ENCODE results near the gene MIB1. TPM values are rescaled to one million over a fixed set of nuclear protein-coding genes. Genes with fewer than 3 reads are reported as not detected.

The MIB1 gene
- total RNA-seq, 1 experiment from 2014 or later = 53.0 TPM

DNA sequence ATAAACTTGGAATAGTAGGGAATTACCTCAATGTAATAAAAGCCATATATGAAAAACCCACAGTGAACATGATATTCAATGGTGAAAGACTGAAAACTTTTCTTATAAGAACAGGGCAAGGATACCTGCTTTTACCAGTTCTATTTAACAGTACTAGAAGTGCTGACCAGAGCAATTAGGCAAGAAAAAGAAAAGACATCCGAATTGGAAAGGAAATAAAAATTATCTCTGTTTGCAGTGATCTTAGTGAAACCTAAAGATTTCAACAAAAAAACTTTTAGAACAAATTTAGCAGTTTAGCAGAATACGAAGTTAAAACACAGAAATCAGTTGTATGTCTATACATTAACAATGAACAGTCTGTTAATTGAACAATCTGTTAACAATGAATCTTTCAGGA is 69.1 kb downstream of the MIB1 start:
- H3K27ac ChIP-seq = no peak overlapping the region
- no peaks in the 10 kb centered on the region for H3K27me3 ChIP-seq (replicated peaks)
- no peaks in the 10 kb centered on the region for H3K4me1 ChIP-seq (replicated peaks)
- H3K36me3 ChIP-seq = peaks cover 20% of the 10 kb centered on the region; the same call in 1 of the 2 replicates
- no peak overlapping the region for H3K4me3 ChIP-seq
- DNase-seq (ENCODE audit: low read depth in 1 of 2, low spot score in 2 of 2) = no peak
- H3K9me3 ChIP-seq (replicated peaks) = no peaks in the 10 kb centered on the region

DNA sequence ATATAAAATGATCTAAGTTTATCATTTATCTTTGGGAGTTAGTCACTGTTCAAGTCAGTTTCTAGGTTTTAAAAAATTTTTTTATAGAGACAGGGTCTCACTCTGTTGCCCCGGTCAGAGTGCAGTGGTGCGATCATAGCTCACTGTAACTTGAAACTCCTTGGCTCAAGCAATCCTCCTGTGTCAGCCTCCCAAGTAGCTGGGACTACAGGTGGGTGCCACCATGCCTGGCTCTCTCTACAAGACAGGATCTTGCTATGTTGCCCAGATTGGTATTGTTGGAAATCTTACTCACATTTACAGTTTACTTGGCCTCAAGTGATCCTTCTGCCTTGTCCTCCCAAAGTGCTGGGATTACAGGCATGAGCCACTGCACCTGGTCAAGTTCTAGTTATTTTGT is 74.5 kb downstream of the MIB1 start:
- Histone ChIP-seq H3K4me3 (no peak overlapping the region), H3K27ac (no peak overlapping the region), H3K27me3 (replicated peaks) (no peaks in the 10 kb centered on the region), H3K9me3 (replicated peaks) (no peaks in the 10 kb centered on the region), H3K4me1 (replicated peaks) (no peaks in the 10 kb centered on the region), H3K36me3 (peaks cover 15% of the 10 kb centered on the region; the same call in 1 of the 2 replicates)
- no peak for DNase-seq (ENCODE audit: low read depth in 1 of 2, low spot score in 2 of 2)

DNA sequence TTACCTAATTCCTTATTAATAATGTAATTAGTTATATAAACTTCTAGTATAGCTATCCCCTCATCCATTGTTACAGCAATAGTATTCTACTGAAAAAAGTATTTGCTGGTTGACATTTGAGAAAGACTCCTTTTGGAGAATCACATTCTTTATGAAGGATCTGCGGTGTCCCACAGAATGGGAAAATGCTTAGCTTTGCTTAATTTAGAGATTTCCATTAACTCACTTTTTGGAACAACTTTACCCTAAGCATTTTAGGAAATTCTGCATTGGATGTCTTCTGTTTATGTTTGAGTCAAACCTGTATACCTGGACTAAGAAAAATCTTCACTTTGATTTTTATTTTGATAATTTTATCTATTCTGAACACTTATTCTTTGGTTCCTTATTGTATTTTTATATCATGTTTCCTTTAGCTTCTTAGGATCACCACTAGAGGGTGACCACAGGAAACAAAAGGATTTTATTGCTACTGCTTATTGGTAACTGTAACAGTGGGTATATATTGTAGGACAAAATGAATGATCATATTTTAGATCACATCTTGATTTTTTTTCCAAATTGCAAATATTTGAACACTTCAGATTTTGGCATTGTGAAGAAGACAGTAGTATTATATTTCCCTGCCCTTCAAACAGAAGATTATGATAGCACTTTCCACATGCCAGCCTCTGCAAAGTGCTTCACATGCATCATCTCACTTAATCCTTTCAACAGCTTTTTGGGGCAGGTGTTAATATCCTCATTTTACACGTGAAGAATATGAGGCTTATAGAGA is 79.6 kb downstream of the MIB1 start:
- Histone ChIP-seq H3K27me3 (replicated peaks) (no peaks in the 10 kb centered on the region), H3K4me3 (no peak overlapping the region), H3K4me1 (replicated peaks) (no peaks in the 10 kb centered on the region), H3K9me3 (replicated peaks) (no peaks in the 10 kb centered on the region), H3K36me3 (peaks cover 11% of the 10 kb centered on the region; the same call in 1 of the 2 replicates), H3K27ac (no peak overlapping the region)
- DNase-seq (ENCODE audit: low read depth in 1 of 2, low spot score in 2 of 2) = peak in 1 of 2 experiments; percentile 6

DNA sequence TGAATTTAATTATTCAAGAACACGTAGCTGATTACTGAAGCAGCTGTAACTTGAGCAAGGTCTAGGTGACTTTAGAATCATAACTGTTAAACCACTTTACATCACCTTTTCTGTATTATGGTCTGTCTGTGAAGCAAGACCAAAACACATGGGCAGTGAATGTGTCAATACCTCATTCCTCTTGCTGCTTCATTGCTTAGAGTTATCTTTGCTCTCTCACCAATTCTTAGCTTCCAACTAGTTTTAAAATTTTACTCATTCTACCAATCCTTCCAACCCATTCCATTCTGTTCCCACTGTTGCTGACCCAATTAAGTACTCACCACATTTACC is 80.2 kb downstream of the MIB1 start:
- H3K27me3 ChIP-seq (replicated peaks) = no peaks in the 10 kb centered on the region
- H3K27ac ChIP-seq = no peak overlapping the region
- DNase-seq (ENCODE audit: low read depth in 1 of 2, low spot score in 2 of 2) = no peak
- no peak overlapping the region for H3K4me3 ChIP-seq
- H3K36me3 ChIP-seq = peaks cover 7% of the 10 kb centered on the region; the same call in 1 of the 2 replicates
- no peaks in the 10 kb centered on the region for H3K9me3 ChIP-seq (replicated peaks)
- H3K4me1 ChIP-seq (replicated peaks) = no peaks in the 10 kb centered on the region

DNA sequence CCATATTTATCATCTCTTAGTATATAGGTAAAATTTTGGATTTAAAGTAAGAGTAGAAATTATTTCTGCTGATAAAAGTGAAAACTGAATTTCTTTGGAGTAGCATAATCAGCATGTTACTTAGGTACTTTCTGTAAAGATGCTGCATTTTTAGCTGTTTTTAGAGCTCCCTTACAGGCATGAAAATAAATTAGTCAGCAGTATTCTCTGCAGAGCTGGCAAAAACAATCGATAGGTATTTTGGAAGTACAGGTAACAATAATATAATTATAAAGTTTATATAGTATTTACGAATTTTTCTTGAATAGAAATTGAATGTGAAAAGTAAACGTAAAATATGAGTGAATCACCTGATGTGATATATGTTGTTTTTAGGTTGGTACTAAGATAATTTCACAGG is 83.3 kb downstream of the MIB1 start:
- DNase-seq (ENCODE audit: low read depth in 1 of 2, low spot score in 2 of 2) = no peak
- Histone ChIP-seq H3K4me1 (replicated peaks) (no peaks in the 10 kb centered on the region), H3K36me3 (peaks cover 4% of the 10 kb centered on the region; the same call in 1 of the 2 replicates), H3K4me3 (no peak overlapping the region), H3K27ac (no peak overlapping the region), H3K9me3 (replicated peaks) (no peaks in the 10 kb centered on the region), H3K27me3 (replicated peaks) (no peaks in the 10 kb centered on the region)

DNA sequence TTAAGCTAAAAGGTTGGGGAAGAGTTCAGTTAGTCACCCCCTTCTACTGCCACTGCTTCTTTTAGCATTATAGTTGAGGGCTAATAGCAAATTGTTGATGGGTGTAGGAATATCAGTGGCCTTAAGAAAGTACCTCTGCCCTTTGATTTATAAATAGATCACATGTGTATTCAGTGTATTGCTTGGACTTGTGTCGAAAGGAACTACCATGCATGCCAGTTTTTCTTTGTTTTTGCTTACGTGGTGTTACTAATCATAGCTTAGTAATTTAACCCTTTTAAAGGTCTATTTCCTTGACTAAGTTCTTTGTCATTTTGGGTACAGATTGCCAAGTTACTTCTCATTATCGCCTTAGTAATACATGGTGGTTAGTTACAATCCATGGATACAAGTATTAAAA is 85.6 kb downstream of the MIB1 start:
- no peak for DNase-seq (ENCODE audit: low read depth in 1 of 2, low spot score in 2 of 2)
- no peaks in the 10 kb centered on the region for H3K36me3 ChIP-seq

DNA sequence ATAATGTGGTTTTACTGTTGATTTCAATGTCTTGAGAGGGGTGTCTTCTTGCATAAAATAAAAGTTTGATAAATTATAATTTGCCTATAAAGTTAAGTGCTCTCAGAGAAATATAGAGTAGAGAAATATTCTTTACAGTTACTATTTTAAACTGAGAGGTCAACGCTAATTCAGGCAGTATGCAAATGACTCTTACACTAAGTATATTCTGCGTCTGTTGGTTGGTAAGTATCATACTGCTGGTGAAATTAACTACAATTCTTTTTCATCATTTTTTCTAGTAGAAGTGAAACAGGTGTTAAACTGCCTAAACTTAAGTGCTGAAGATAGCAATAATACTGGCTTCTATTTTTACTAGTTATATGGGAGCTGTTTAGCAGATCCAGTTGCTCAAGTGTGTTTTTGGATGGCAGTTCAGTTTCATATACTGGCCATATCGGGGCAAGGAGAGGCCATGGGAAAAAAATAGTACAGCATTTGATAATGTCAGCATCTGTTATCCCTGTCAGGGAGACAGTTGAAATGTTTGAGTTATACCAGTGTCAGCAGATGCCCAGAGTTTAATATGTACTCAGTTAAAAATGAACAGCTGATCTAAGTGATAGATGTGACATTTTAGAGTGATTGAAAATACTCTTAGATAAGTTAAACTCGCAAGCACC is 86.2 kb downstream of the MIB1 start:
- DNase-seq (ENCODE audit: low read depth in 1 of 2, low spot score in 2 of 2) = no peak
- H3K27ac ChIP-seq = no peak overlapping the region
- no peaks in the 10 kb centered on the region for H3K36me3 ChIP-seq
- no peaks in the 10 kb centered on the region for H3K9me3 ChIP-seq (replicated peaks)
- no peaks in the 10 kb centered on the region for H3K27me3 ChIP-seq (replicated peaks)
- no peak overlapping the region for H3K4me3 ChIP-seq
- H3K4me1 ChIP-seq (replicated peaks) = no peaks in the 10 kb centered on the region

More for the DNA sequence above, 85.6 kb downstream of the MIB1 start:
- Histone ChIP-seq H3K27me3 (replicated peaks) (no peaks in the 10 kb centered on the region), H3K9me3 (replicated peaks) (no peaks in the 10 kb centered on the region), H3K27ac (no peak overlapping the region), H3K4me3 (no peak overlapping the region), H3K4me1 (replicated peaks) (no peaks in the 10 kb centered on the region)

DNA sequence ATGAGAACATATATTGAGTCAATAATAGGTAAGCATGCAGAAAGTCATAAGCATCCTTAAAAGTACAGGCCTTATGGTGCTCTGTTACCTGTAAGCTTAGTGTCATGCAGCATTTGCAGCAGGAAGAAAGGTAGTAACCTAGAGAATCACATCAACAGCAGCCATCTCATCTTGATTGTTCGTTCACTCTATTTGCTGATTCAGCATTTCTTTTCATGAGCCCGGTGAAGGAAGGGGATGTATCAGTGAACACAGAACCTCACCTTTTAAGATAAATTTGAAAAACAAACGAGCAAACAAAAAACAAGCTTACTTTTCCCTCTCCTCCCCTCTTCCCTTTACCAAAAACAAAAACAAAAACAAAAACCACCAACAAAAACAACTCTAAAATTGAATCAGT is 89.9 kb downstream of the MIB1 start:
- H3K4me1 ChIP-seq (replicated peaks) = no peaks in the 10 kb centered on the region
- no peak for DNase-seq (ENCODE audit: low read depth in 1 of 2, low spot score in 2 of 2)
- H3K27me3 ChIP-seq (replicated peaks) = no peaks in the 10 kb centered on the region
- no peak overlapping the region for H3K4me3 ChIP-seq
- H3K36me3 ChIP-seq = no peaks in the 10 kb centered on the region
- H3K9me3 ChIP-seq (replicated peaks) = no peaks in the 10 kb centered on the region
- no peak overlapping the region for H3K27ac ChIP-seq

DNA sequence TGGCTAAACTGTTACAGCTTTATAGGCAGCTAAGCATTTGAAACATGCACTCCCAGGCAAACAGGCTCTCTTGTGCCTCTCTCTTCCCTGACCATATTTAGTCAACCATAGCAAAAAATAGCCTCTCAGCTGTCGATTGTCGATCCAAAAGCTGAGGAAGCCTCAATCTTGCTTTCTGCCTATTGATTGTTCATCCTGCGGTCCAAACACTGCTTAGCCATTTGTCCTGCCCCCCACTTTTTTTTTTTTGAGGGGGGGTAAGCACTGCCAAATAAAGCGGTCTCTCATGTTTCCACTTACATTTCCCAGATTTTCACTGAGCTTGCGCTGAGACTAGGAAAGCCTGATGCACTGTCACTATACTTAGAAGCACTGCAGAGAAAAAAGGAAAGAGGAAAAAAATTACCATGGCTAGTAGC is 90.8 kb downstream of the MIB1 start:
- H3K9me3 ChIP-seq (replicated peaks) = no peaks in the 10 kb centered on the region
- H3K27ac ChIP-seq = no peak overlapping the region
- no peaks in the 10 kb centered on the region for H3K36me3 ChIP-seq
- no peaks in the 10 kb centered on the region for H3K27me3 ChIP-seq (replicated peaks)
- H3K4me3 ChIP-seq = no peak overlapping the region
- DNase-seq (ENCODE audit: low read depth in 1 of 2, low spot score in 2 of 2) = no peak
- H3K4me1 ChIP-seq (replicated peaks) = no peaks in the 10 kb centered on the region

DNA sequence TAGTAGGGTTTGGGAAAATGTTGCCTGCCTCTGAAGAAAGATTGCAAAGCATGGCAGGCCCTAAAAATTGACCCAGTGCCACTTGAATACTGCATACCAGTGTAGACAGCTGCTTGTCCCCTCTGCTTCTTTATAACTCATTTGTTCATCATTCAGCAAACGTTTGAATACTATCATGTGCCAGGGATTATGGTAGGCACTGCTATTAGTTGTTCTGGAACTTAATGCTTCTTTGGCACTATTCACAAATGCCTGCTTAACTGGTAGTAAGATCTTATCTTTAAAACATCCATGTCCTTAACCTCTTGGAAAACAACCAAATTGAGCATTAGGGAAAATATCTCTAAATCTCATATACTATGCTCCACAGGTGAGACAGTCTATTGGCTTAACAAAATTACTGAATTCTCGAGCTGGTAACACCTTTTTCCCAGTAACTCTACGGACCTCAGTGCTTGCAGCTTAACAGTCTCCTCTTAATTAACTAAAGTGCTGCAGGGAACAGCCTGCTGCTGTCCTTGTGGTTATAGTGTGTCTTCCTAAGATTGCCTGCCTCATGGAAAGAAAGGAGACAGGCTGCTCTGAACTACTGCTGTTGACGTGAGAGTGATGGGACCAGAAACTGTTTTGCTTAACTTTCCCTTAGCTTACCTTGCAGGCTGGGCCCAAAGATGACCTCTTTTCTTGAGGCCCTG is 93.2 kb downstream of the MIB1 start:
- H3K36me3 ChIP-seq = peaks cover 4% of the 10 kb centered on the region; the same call in 1 of the 2 replicates
- DNase-seq (ENCODE audit: low read depth in 1 of 2, low spot score in 2 of 2) = no peak
- H3K4me3 ChIP-seq = no peak overlapping the region
- H3K4me1 ChIP-seq (replicated peaks) = no peaks in the 10 kb centered on the region
- no peaks in the 10 kb centered on the region for H3K9me3 ChIP-seq (replicated peaks)
- H3K27ac ChIP-seq = no peak overlapping the region
- no peaks in the 10 kb centered on the region for H3K27me3 ChIP-seq (replicated peaks)

DNA sequence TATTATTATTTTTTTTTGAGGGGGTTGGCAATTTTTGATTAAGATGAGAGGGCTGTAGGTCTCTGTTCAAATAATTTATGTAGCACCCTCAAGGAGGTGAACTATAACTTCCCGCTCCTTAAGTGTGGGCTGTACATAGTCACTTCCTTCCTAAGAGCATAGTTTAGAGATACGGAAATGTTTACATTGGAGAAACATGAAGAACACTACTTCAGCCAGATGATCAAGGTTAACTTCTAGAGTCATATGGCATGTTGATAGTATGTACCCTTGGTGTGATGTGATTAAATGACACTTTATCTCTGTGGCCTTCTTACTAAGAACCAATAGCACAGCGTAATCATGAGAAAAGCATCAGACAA is 93.7 kb downstream of the MIB1 start:
- no peak for DNase-seq (ENCODE audit: low read depth in 1 of 2, low spot score in 2 of 2)
- Histone ChIP-seq H3K4me1 (replicated peaks) (no peaks in the 10 kb centered on the region), H3K9me3 (replicated peaks) (no peaks in the 10 kb centered on the region), H3K27me3 (replicated peaks) (no peaks in the 10 kb centered on the region), H3K36me3 (peaks cover 9% of the 10 kb centered on the region; the same call in 1 of the 2 replicates), H3K27ac (no peak overlapping the region), H3K4me3 (no peak overlapping the region)

DNA sequence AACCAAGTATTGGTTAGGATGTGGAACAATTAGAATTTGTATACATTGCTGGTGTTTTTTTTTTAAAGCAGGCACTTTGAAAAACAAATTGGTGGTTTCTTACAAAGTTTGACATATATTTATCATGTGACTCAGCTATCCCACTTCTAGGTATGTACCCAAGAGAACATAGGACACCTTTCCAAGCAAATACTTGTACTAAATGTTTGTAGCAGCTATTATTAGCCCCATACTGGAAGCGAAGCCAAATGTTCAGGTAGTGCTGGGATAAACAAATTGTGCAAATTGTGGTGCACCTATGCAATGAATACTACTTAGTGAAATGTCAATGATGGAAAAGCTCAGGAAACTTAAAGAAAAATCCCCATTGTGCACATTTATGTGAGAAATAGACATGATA is 101.0 kb downstream of the MIB1 start:
- Histone ChIP-seq H3K27ac (no peak overlapping the region), H3K4me1 (replicated peaks) (no peaks in the 10 kb centered on the region), H3K9me3 (replicated peaks) (no peaks in the 10 kb centered on the region), H3K4me3 (no peak overlapping the region), H3K27me3 (replicated peaks) (no peaks in the 10 kb centered on the region), H3K36me3 (peaks cover 33% of the 10 kb centered on the region)
- DNase-seq (ENCODE audit: low read depth in 1 of 2, low spot score in 2 of 2) = no peak

DNA sequence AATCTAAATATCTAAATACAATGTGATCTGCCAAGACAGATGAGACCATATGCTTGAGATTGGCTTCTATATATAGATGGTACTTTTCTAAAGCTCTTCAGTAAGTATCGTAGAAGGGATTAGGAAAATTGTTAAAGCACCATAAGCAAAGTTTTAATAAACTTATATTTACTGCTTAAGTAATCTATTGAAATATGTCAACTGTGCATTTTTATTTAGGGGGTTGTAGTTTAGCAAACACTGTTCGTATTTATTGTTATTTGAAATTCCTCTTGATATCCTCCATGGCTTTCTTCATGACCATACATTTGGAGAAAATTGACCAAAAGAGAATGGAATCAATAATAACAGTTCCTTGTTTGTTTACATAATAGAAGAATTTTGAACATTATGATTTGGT is 102.7 kb downstream of the MIB1 start:
- Histone ChIP-seq H3K4me3 (no peak overlapping the region), H3K27ac (no peak overlapping the region), H3K4me1 (replicated peaks) (no peaks in the 10 kb centered on the region), H3K9me3 (replicated peaks) (no peaks in the 10 kb centered on the region), H3K36me3 (peaks cover 33% of the 10 kb centered on the region), H3K27me3 (replicated peaks) (no peaks in the 10 kb centered on the region)
- no peak for DNase-seq (ENCODE audit: low read depth in 1 of 2, low spot score in 2 of 2)

DNA sequence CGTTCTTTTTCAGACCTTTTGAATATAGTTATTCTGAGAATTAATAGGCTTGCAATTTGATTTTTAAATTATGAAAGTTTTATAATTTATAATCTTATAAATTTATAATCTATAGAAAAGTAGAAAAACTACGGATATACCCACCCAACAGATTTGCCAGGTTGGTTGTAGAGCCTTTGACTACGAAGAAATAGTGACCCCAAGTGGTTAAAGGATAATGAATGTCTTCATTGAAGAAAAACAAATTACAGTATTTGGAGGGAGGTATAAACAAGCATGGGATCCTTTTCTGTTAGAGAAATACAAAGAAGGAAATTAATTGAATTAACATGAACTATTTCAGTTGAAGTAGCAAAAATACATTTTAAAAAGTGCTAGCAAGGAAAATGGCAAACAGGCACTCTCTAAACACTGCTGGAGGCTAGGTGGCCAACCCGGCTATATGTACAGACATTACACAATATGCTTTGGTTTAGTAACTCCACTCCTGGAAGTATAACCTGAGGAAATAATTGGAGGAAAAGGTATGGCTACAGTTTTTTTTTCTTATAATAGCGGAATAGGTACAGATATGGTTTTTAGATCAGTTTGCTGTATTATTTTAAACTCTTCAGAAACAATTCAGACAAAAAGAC is 110.9 kb downstream of the MIB1 start:
- no peaks in the 10 kb centered on the region for H3K27me3 ChIP-seq (replicated peaks)
- H3K27ac ChIP-seq = no peak overlapping the region
- peaks cover 2% of the 10 kb centered on the region for H3K36me3 ChIP-seq
- H3K4me1 ChIP-seq (replicated peaks) = no peaks in the 10 kb centered on the region
- no peaks in the 10 kb centered on the region for H3K9me3 ChIP-seq (replicated peaks)
- DNase-seq (ENCODE audit: low read depth in 1 of 2, low spot score in 2 of 2) = no peak
- no peak overlapping the region for H3K4me3 ChIP-seq

Data from SJSA1 (cell line).